SJSA1 (cell line): Measurements from ENCODE around the gene FAM13A. TPM values are rescaled to one million over a fixed set of nuclear protein-coding genes. Genes with fewer than 3 reads are reported as not detected.
"Not testable (repeated sequence)": the region's sequence is repeated elsewhere in the genome, so short reads cannot be mapped to it uniquely, and the experiment has no call there.

ENCODE experiments used
- DNase-seq, 2 experiments: peaks; one replicate each; pipeline ENCODE4 v3.0.0-alpha.2; 2015 to 2020; ENCODE audit warnings: low spot score in 2 of 2, low read depth in 1 of 2
- H3K27ac ChIP-seq: fragments of 250-450 bp; sonication (Bioruptor Pico); 2 replicates; pipeline ENCODE4 v1.5.1; 2020; ENCODE audit warnings: mild to moderate bottlenecking, moderate library complexity
- H3K27me3 ChIP-seq: fragments of 250-450 bp; sonication (Bioruptor Pico); replicated peaks from 2 replicates; pipeline ENCODE4 v1.5.1; 2020; ENCODE audit warnings: mild to moderate bottlenecking, moderate library complexity
- H3K36me3 ChIP-seq: fragments of 250-450 bp; sonication (Bioruptor Pico); 2 replicates; pipeline ENCODE4 v1.5.1; 2020; ENCODE audit warnings: mild to moderate bottlenecking
- H3K4me1 ChIP-seq: fragments of 250-450 bp; sonication (Bioruptor Pico); replicated peaks from 2 replicates; pipeline ENCODE4 v1.6.1; 2021; ENCODE audit warnings: mild to moderate bottlenecking
- H3K4me3 ChIP-seq: fragments of 250-450 bp; sonication (Bioruptor Pico); 2 replicates; pipeline ENCODE4 v1.5.1; 2020; ENCODE audit warnings: mild to moderate bottlenecking
- H3K9me3 ChIP-seq: fragments of 250-450 bp; sonication (Bioruptor Pico); replicated peaks from 2 replicates; pipeline ENCODE4 v1.5.1; 2020; ENCODE audit warnings: mild to moderate bottlenecking
- total RNA-seq: library from RNA; depleted of rRNA; stranded (reverse); fragments of >200 nt; shearing (Covaris generic); gene quantifications from 2 replicates; pipeline ENCODE4 v1.2.3, GENCODE V29; 2014

The FAM13A gene
- total RNA-seq, 1 experiment from 2014 or later: 15.2 TPM

GRCh38 chr4:88911246-88912212 is 145.5 kb downstream of the FAM13A start:
- H3K36me3 ChIP-seq: no peaks in the 10 kb centered on the region
- no peaks in the 10 kb centered on the region for H3K4me1 ChIP-seq
- H3K4me3 ChIP-seq: no peak overlapping the region
- no peaks in the 10 kb centered on the region for H3K9me3 ChIP-seq
- no peak overlapping the region for H3K27ac ChIP-seq
- no peak for DNase-seq
- H3K27me3 ChIP-seq: no peaks in the 10 kb centered on the region

- no peaks in the 10 kb centered on the region for H3K27me3 ChIP-seq
- no peak overlapping the region for H3K4me3 ChIP-seq
- no peaks in the 10 kb centered on the region for H3K36me3 ChIP-seq
- H3K9me3 ChIP-seq: no peaks in the 10 kb centered on the region
- no peak for DNase-seq
- no peaks in the 10 kb centered on the region for H3K4me1 ChIP-seq
- no peak overlapping the region for H3K27ac ChIP-seq
Observed at GRCh38 chr4:88910101-88910500, 146.9 kb downstream of the FAM13A start.

GRCh38 chr4:88908521-88908920 is 148.5 kb downstream of the FAM13A start:
- no peaks in the 10 kb centered on the region for H3K4me1 ChIP-seq
- no peak overlapping the region for H3K4me3 ChIP-seq
- no peak overlapping the region for H3K27ac ChIP-seq
- no peaks in the 10 kb centered on the region for H3K9me3 ChIP-seq
- no peaks in the 10 kb centered on the region for H3K36me3 ChIP-seq
- no peaks in the 10 kb centered on the region for H3K27me3 ChIP-seq
- DNase-seq: no peak

- Histone ChIP-seq H3K4me1 (no peaks in the 10 kb centered on the region), H3K9me3 (no peaks in the 10 kb centered on the region), H3K27me3 (no peaks in the 10 kb centered on the region), H3K36me3 (no peaks in the 10 kb centered on the region), H3K27ac (no peak overlapping the region), H3K4me3 (no peak overlapping the region)
- DNase-seq: no peak
Observed at GRCh38 chr4:88908003-88908402, 149.0 kb downstream of the FAM13A start.

GRCh38 chr4:88907478-88907877 is 149.5 kb downstream of the FAM13A start:
- no peaks in the 10 kb centered on the region for H3K4me1 ChIP-seq
- no peak overlapping the region for H3K4me3 ChIP-seq
- no peaks in the 10 kb centered on the region for H3K9me3 ChIP-seq
- no peak overlapping the region for H3K27ac ChIP-seq
- no peaks in the 10 kb centered on the region for H3K36me3 ChIP-seq
- no peaks in the 10 kb centered on the region for H3K27me3 ChIP-seq
- no peak for DNase-seq

GRCh38 chr4:88904240-88904639 is 152.7 kb downstream of the FAM13A start:
- not testable (repeated sequence) for H3K27ac ChIP-seq, DNase-seq, H3K36me3 ChIP-seq, H3K9me3 ChIP-seq, H3K4me3 ChIP-seq, H3K4me1 ChIP-seq, H3K27me3 ChIP-seq

- Histone ChIP-seq H3K27ac (no peak overlapping the region), H3K9me3 (no peaks in the 10 kb centered on the region), H3K36me3 (no peaks in the 10 kb centered on the region), H3K4me1 (no peaks in the 10 kb centered on the region), H3K4me3 (no peak overlapping the region), H3K27me3 (no peaks in the 10 kb centered on the region)
- DNase-seq: no peak
Observed at GRCh38 chr4:88900432-88900831, 156.6 kb downstream of the FAM13A start.

GRCh38 chr4:88897752-88898151 is 159.2 kb downstream of the FAM13A start:
- Histone ChIP-seq H3K4me1 (no peaks in the 10 kb centered on the region), H3K36me3 (no peaks in the 10 kb centered on the region), H3K4me3 (no peak overlapping the region), H3K27me3 (no peaks in the 10 kb centered on the region), H3K27ac (no peak overlapping the region), H3K9me3 (no peaks in the 10 kb centered on the region)
- DNase-seq: no peak

- H3K9me3 ChIP-seq: no peaks in the 10 kb centered on the region
- H3K27ac ChIP-seq: no peak overlapping the region
- no peak for DNase-seq
- H3K4me3 ChIP-seq: no peak overlapping the region
- H3K36me3 ChIP-seq: no peaks in the 10 kb centered on the region
- no peaks in the 10 kb centered on the region for H3K27me3 ChIP-seq
- H3K4me1 ChIP-seq: no peaks in the 10 kb centered on the region
Observed at GRCh38 chr4:88897180-88897579, 159.8 kb downstream of the FAM13A start.

GRCh38 chr4:88893961-88894360 is 163.0 kb downstream of the FAM13A start:
- no peak for DNase-seq
- H3K27me3 ChIP-seq: no peaks in the 10 kb centered on the region
- H3K9me3 ChIP-seq: no peaks in the 10 kb centered on the region
- no peaks in the 10 kb centered on the region for H3K4me1 ChIP-seq
- H3K27ac ChIP-seq: no peak overlapping the region
- H3K4me3 ChIP-seq: no peak overlapping the region
- no peaks in the 10 kb centered on the region for H3K36me3 ChIP-seq

GRCh38 chr4:88892646-88893045 is 164.3 kb downstream of the FAM13A start:
- Histone ChIP-seq H3K27me3 (no peaks in the 10 kb centered on the region), H3K27ac (no peak overlapping the region), H3K36me3 (no peaks in the 10 kb centered on the region), H3K9me3 (no peaks in the 10 kb centered on the region), H3K4me3 (no peak overlapping the region), H3K4me1 (no peaks in the 10 kb centered on the region)
- DNase-seq: no peak

GRCh38 chr4:88891636-88892035 is 165.3 kb downstream of the FAM13A start:
- Histone ChIP-seq H3K9me3 (no peaks in the 10 kb centered on the region), H3K36me3 (no peaks in the 10 kb centered on the region), H3K27ac (no peak overlapping the region), H3K4me3 (no peak overlapping the region), H3K27me3 (no peaks in the 10 kb centered on the region), H3K4me1 (no peaks in the 10 kb centered on the region)
- no peak for DNase-seq

- not testable (repeated sequence) for H3K27ac ChIP-seq, H3K9me3 ChIP-seq, DNase-seq, H3K27me3 ChIP-seq, H3K4me3 ChIP-seq, H3K4me1 ChIP-seq, H3K36me3 ChIP-seq
Observed at GRCh38 chr4:88887409-88887808, 169.6 kb downstream of the FAM13A start.

- Histone ChIP-seq H3K4me3 (no peak overlapping the region), H3K9me3 (no peaks in the 10 kb centered on the region), H3K36me3 (no peaks in the 10 kb centered on the region), H3K4me1 (no peaks in the 10 kb centered on the region), H3K27me3 (no peaks in the 10 kb centered on the region), H3K27ac (no peak overlapping the region)
- peak in 1 of 2 experiments; percentile 11 for DNase-seq
Observed at GRCh38 chr4:88881227-88881569, 175.8 kb downstream of the FAM13A start.
